ENCODE results near the gene CARNS1. TPM values are rescaled to one million over a fixed set of nuclear protein-coding genes. Genes with fewer than 3 reads are reported as not detected.

Gene CARNS1
- total RNA-seq (1.4 and 1.6 TPM in 2 replicates), polyA plus RNA-seq (2.1 and 4.8 TPM in 2 replicates)

GRCh38 chr11:67415501-67416304 lies at the start of gene CARNS1:
Gene CARNS1, plus strand, starts transcription at chr11:67415678. Its CDS starts 522 bp downstream, at chr11:67416200.
- Histone ChIP-seq H3K27ac (no peak within 1 kb of the TSS), H3K4me1 (ENCODE audit: low read depth) (peaks cover 7% of the 10 kb centered on the region)

GRCh38 chr11:67365736-67366444 lies 49.6 kb upstream of the CARNS1 start:
- H3K27ac ChIP-seq = no peak overlapping the region
- TF ChIP-seq, protein P1, sequence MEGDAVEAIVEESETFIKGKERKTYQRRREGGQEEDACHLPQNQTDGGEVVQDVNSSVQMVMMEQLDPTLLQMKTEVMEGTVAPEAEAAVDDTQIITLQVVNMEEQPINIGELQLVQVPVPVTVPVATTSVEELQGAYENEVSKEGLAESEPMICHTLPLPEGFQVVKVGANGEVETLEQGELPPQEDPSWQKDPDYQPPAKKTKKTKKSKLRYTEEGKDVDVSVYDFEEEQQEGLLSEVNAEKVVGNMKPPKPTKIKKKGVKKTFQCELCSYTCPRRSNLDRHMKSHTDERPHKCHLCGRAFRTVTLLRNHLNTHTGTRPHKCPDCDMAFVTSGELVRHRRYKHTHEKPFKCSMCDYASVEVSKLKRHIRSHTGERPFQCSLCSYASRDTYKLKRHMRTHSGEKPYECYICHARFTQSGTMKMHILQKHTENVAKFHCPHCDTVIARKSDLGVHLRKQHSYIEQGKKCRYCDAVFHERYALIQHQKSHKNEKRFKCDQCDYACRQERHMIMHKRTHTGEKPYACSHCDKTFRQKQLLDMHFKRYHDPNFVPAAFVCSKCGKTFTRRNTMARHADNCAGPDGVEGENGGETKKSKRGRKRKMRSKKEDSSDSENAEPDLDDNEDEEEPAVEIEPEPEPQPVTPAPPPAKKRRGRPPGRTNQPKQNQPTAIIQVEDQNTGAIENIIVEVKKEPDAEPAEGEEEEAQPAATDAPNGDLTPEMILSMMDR (IDR thresholded peaks at IDR 0.05; ENCODE audit: low read depth, low read length) = no peak
- no peaks in the 10 kb centered on the region for H3K9me3 ChIP-seq (ENCODE audit: low read depth)
- no peaks in the 10 kb centered on the region for H3K36me3 ChIP-seq
- H3K4me1 ChIP-seq (ENCODE audit: low read depth) = no peaks in the 10 kb centered on the region
- DNase-seq (ENCODE audit: low read depth in 1 of 2, low spot score in 1 of 2) = no peak
- no peak overlapping the region for H3K4me3 ChIP-seq
- H3K27me3 ChIP-seq = no peaks in the 10 kb centered on the region

More at GRCh38 chr11:67415501-67416304, at the start of gene CARNS1:
- Histone ChIP-seq H3K27me3 (peaks cover 9% of the 10 kb centered on the region), H3K4me3 (peak within 1 kb of the TSS; percentile 25), H3K9me3 (ENCODE audit: low read depth) (no peaks in the 10 kb centered on the region), H3K36me3 (no peaks in the 10 kb centered on the region)
- TF ChIP-seq, protein P1 (IDR thresholded peaks at IDR 0.05; ENCODE audit: low read depth, low read length) = no peak
- no peak for DNase-seq (ENCODE audit: low read depth in 1 of 2, low spot score in 1 of 2)

DNA sequence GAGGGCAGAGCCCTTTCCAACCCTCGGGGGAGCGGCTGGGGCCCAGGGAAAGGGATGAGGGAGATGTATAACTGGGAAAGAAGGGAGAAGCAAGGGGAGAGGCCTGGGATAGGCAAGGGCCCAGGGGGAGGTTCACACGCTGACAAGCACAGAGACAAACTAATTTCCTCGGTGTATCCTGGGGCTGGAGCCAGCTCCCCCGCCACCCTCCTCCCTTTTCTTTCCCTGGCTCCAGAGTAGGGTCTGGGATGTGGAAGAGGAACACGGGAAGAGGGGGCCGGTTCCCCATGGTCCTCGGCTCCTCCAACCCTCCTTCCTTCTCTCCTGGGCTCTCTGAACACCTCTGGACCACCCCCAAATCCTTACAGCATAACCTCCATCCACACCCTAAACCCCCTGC lies 48.9 kb upstream of the CARNS1 start:
- H3K9me3 ChIP-seq (ENCODE audit: low read depth) = no peaks in the 10 kb centered on the region
- no peaks in the 10 kb centered on the region for H3K36me3 ChIP-seq
- TF ChIP-seq, protein P1 (IDR thresholded peaks at IDR 0.05; ENCODE audit: low read depth, low read length) = no peak
- DNase-seq (ENCODE audit: low read depth in 1 of 2, low spot score in 1 of 2) = peak in 1 of 2 donors; percentile 74
- no peak overlapping the region for H3K27ac ChIP-seq
- no peak overlapping the region for H3K4me3 ChIP-seq
- no peaks in the 10 kb centered on the region for H3K4me1 ChIP-seq (ENCODE audit: low read depth)
- H3K27me3 ChIP-seq = no peaks in the 10 kb centered on the region

DNA sequence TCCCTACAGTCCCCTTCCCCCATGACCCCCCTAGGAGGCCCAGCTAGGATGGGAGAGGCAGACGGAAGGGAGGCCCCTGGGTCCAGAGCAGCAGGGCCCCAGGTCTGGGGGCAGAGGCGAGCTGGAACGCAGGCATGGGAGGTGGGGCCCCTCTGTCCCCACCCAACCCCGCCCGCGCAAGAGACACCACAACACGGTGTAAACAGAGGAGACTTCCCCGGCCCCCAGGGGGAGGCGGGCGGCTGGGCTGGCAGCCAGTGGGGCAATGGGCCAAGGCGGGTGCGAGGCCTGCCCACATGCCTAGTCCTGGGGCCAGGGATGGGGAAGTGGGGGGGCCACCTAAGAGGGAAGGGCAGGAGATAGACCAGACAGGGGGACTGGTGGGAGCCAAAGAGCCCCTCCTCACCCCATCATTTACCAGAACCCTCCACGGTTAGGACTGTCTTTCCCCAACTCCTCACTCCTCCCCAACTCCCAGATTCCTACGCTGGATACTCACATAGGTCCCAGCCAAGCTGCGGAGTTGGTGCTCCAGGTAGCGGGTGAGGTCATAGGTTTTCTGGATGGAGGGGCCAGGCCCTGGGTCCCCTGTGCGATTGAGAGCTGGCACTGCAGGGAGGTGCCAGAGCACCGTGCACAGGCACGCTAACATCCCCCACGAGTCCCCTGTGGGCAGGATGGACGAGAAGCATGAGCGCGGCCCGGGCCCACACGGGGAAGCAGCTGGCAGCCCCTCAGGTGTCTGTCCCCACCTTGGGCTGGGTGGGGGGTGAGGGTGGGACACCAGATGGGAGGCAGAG lies 48.3 kb upstream of the CARNS1 start:
- Histone ChIP-seq H3K4me3 (no peak overlapping the region), H3K9me3 (ENCODE audit: low read depth) (no peaks in the 10 kb centered on the region), H3K27me3 (no peaks in the 10 kb centered on the region), H3K4me1 (ENCODE audit: low read depth) (no peaks in the 10 kb centered on the region), H3K36me3 (no peaks in the 10 kb centered on the region), H3K27ac (no peak overlapping the region)
- peak in 1 of 2 donors; percentile 61 for DNase-seq (ENCODE audit: low read depth in 1 of 2, low spot score in 1 of 2)
- TF ChIP-seq, protein P1 (IDR thresholded peaks at IDR 0.05; ENCODE audit: low read depth, low read length) = no peak

- Histone ChIP-seq H3K9me3 (ENCODE audit: low read depth) (no peaks in the 10 kb centered on the region), H3K27ac (no peak overlapping the region), H3K4me1 (ENCODE audit: low read depth) (no peaks in the 10 kb centered on the region), H3K4me3 (no peak overlapping the region), H3K27me3 (no peaks in the 10 kb centered on the region), H3K36me3 (no peaks in the 10 kb centered on the region)
- TF ChIP-seq, protein P1 (IDR thresholded peaks at IDR 0.05; ENCODE audit: low read depth, low read length) = no peak
- no peak for DNase-seq (ENCODE audit: low read depth in 1 of 2, low spot score in 1 of 2)
Observed at GRCh38 chr11:67367761-67368227, 47.7 kb upstream of the CARNS1 start.
